H1 (cell line): ENCODE data around the gene SHISA8. TPM values are rescaled to one million over a fixed set of nuclear protein-coding genes. Genes with fewer than 3 reads are reported as not detected.
A peak's percentile ranks its signal among the peaks of the same experiment; 100 is the strongest.

ENCODE experiments used
- CTCF ChIA-PET: fragments of 300-600 bp; sonication (Branson Sonifier 250); formaldehyde crosslinking; loops from one replicate; lab custom pipeline; 2021; ENCODE audit not compliant: partially characterized antibody; lab: Charles Lee
- POLR2A ChIA-PET: fragments of 300-600 bp; sonication (Branson Sonifier 250); formaldehyde crosslinking; loops from one replicate; lab custom pipeline; 2021; ENCODE audit warnings: inconsistent platforms; ENCODE audit not compliant: partially characterized antibody; lab: Charles Lee
- DNase-seq, 2 experiments: peaks; one replicate each; pipeline versions ENCODE4 v3.0.0 to v3.0.0-alpha.2; 2010 to 2022; ENCODE audit warnings: low spot score in 2 of 2, low read depth in 1 of 2, mixed read lengths in 1 of 2
- FAIRE-seq: peaks from 2 replicates; lab custom pipeline; 2011; peaks lifted over from hg19 to GRCh38; lab: Jason Lieb, UNC
- H2AFZ ChIP-seq: 2 replicates; pipeline ENCODE4 v1.8.1; 2012; ENCODE audit warnings: low read length, inconsistent platforms
- H2AK5ac ChIP-seq: 2 replicates; pipeline ENCODE4 v1.6.1; 2013; ENCODE audit warnings: low read depth, low read length
- H2BK120ac ChIP-seq: replicated peaks from 2 replicates; pipeline ENCODE3; 2013; ENCODE audit warnings: low read depth, low read length, inconsistent platforms
- H2BK12ac ChIP-seq: 2 replicates; pipeline ENCODE4 v1.6.1; 2013; ENCODE audit warnings: low read depth, low read length
- H2BK15ac ChIP-seq: 2 replicates; pipeline ENCODE4 v1.6.1; 2013; ENCODE audit warnings: low read length
- H2BK20ac ChIP-seq: 2 replicates; pipeline ENCODE4 v1.6.1; 2013; ENCODE audit warnings: low read length
- H2BK5ac ChIP-seq: 2 replicates; pipeline ENCODE4 v1.6.1; 2013; ENCODE audit warnings: low read depth, low read length
- H3K14ac ChIP-seq: 2 replicates; pipeline ENCODE4 v1.6.1; 2013; ENCODE audit warnings: inconsistent platforms; ENCODE audit not compliant: insufficient read length
- H3K18ac ChIP-seq: 2 replicates; pipeline ENCODE4 v1.6.1; 2013; ENCODE audit warnings: low read length; ENCODE audit errors: extremely low read depth
- H3K23ac ChIP-seq: 2 replicates; pipeline ENCODE4 v1.6.1; 2013; ENCODE audit warnings: inconsistent platforms; ENCODE audit not compliant: insufficient read length
- H3K23me2 ChIP-seq: 2 replicates; pipeline ENCODE4 v1.6.1; 2013; ENCODE audit warnings: low read depth, low read length
- H3K27ac ChIP-seq: 2 replicates; pipeline ENCODE4 v1.6.1; 2011; ENCODE audit warnings: low read depth, low read length, inconsistent platforms
- H3K27me3 ChIP-seq, 4 experiments: replicated peaks in 1 of 4; 1 replicate in 1 of 4; 2 replicates in 3 of 4; pipeline versions ENCODE4 v1.6.1 to v1.8.1; 2011 to 2013; ENCODE audit warnings: low read length in 3 of 4, mild to moderate bottlenecking in 3 of 4, inconsistent platforms in 2 of 4, mixed read lengths in 2 of 4, moderate library complexity in 1 of 4; ENCODE audit not compliant: control insufficient read depth in 3 of 4, insufficient read depth in 3 of 4; ENCODE audit errors: extremely low read depth in 1 of 4
- H3K36me3 ChIP-seq, 4 experiments: 2 replicates each; pipeline versions ENCODE4 v1.6.1 to v1.8.1; 2011 to 2013; ENCODE audit warnings: mild to moderate bottlenecking in 4 of 4, low read length in 3 of 4, moderate library complexity in 2 of 4, control low read depth in 1 of 4, inconsistent platforms in 1 of 4; ENCODE audit not compliant: insufficient read depth in 4 of 4, control insufficient read depth in 2 of 4
- H3K4ac ChIP-seq: replicated peaks from 2 replicates; pipeline ENCODE3; 2013; ENCODE audit warnings: low read length, low read depth, mixed read lengths, inconsistent platforms; ENCODE audit not compliant: insufficient read length
- H3K4me1 ChIP-seq, 4 experiments: replicated peaks in 1 of 4; 1 replicate in 1 of 4; 2 replicates in 3 of 4; pipeline versions ENCODE4 v1.6.1 to v1.8.1; 2011 to 2013; ENCODE audit warnings: low read length in 3 of 4, inconsistent platforms in 2 of 4, mixed read lengths in 1 of 4; ENCODE audit not compliant: insufficient read depth in 4 of 4, control insufficient read depth in 3 of 4
- H3K4me2 ChIP-seq, 2 experiments: 2 replicates each; pipeline versions ENCODE4 v1.6.1 to v1.8.1; 2011 to 2013; ENCODE audit warnings: low read depth in 2 of 2, low read length in 2 of 2, control low read depth in 1 of 2, inconsistent platforms in 1 of 2, mild to moderate bottlenecking in 1 of 2; ENCODE audit not compliant: insufficient read depth in 1 of 2
- H3K4me3 ChIP-seq, 4 experiments: fragments of 200-600, 300-600 bp in 1 of 4; sonication (generic), shearing (Covaris generic), sonication (Bioruptor Twin) in 1 of 4; 2 replicates each; pipeline versions ENCODE4 v1.5.1 to v1.8.1; 2011 to 2016; ENCODE audit warnings: low read length in 4 of 4, low read depth in 3 of 4, control low read depth in 2 of 4, inconsistent platforms in 2 of 4, mild to moderate bottlenecking in 2 of 4, mixed read lengths in 1 of 4, moderate library complexity in 1 of 4; ENCODE audit not compliant: insufficient read depth in 2 of 4; ENCODE audit errors: extremely low read depth in 1 of 4
- H3K56ac ChIP-seq: replicated peaks from 2 replicates; pipeline ENCODE3; 2013; ENCODE audit warnings: low read depth, mild to moderate bottlenecking, mixed read lengths, low read length, inconsistent platforms; ENCODE audit not compliant: insufficient read length
- H3K79me1 ChIP-seq: 2 replicates; pipeline ENCODE4 v1.6.1; 2013; ENCODE audit warnings: low read depth, low read length, control low read depth
- H3K79me2 ChIP-seq, 2 experiments: 2 replicates each; pipeline versions ENCODE4 v1.6.1 to v1.8.1; 2012 to 2013; ENCODE audit warnings: low read length in 2 of 2, mild to moderate bottlenecking in 2 of 2, inconsistent platforms in 1 of 2; ENCODE audit not compliant: insufficient read depth in 2 of 2, control insufficient read depth in 1 of 2
- H3K9ac ChIP-seq, 4 experiments: replicated peaks in 1 of 4; 1 replicate in 1 of 4; 2 replicates in 3 of 4; pipeline versions ENCODE4 v1.6.1 to v1.8.1; 2011 to 2013; ENCODE audit warnings: low read depth in 3 of 4, low read length in 3 of 4, control low read depth in 2 of 4, mild to moderate bottlenecking in 2 of 4, moderate library complexity in 2 of 4, inconsistent platforms in 1 of 4; ENCODE audit errors: extremely low read depth in 1 of 4
- H3K9me3 ChIP-seq, 2 experiments: 2 replicates each; pipeline versions ENCODE4 v1.6.1 to v1.8.1; 2012 to 2013; ENCODE audit warnings: mild to moderate bottlenecking in 2 of 2, moderate library complexity in 2 of 2, control low read depth in 1 of 2, inconsistent platforms in 1 of 2, low read depth in 1 of 2, low read length in 1 of 2, mixed read lengths in 1 of 2; ENCODE audit not compliant: insufficient read depth in 2 of 2
- H4K20me1 ChIP-seq, 2 experiments: replicated peaks in 1 of 2; 2 replicates each; pipeline versions ENCODE3 to v1.8.1; 2011 to 2013; ENCODE audit warnings: inconsistent platforms in 2 of 2, low read length in 2 of 2, mild to moderate bottlenecking in 1 of 2; ENCODE audit not compliant: insufficient read depth in 2 of 2, control insufficient read depth in 1 of 2
- H4K5ac ChIP-seq: 2 replicates; pipeline ENCODE4 v1.6.1; 2013; ENCODE audit warnings: low read length, low read depth, mixed read lengths, inconsistent platforms; ENCODE audit not compliant: insufficient read length
- H4K8ac ChIP-seq: 2 replicates; pipeline ENCODE4 v1.8.0; 2013; ENCODE audit warnings: mild to moderate bottlenecking, moderate library complexity, low read length, inconsistent platforms; ENCODE audit not compliant: insufficient read depth; ENCODE audit errors: extremely low read depth
- H4K91ac ChIP-seq: replicated peaks from 2 replicates; pipeline ENCODE3; 2013; ENCODE audit warnings: low read length, mixed read lengths, inconsistent platforms; ENCODE audit not compliant: insufficient read length
- CBX5 ChIP-seq: fragments of 300-800, 300-1000 bp; sonication (generic); IDR thresholded peaks from 2 replicates; pipeline ENCODE4 v1.7.1; 2016; ENCODE audit warnings: antibody characterized with exemption, low read length, low read depth
- CTBP2 ChIP-seq: IDR thresholded peaks from 2 replicates; pipeline ENCODE4 v1.7.0; 2011; ENCODE audit warnings: borderline replicate concordance, mild to moderate bottlenecking, moderate library complexity, mixed read lengths, low read length; ENCODE audit not compliant: insufficient read depth, insufficient read length
- GABPA ChIP-seq: IDR thresholded peaks from 2 replicates; pipeline ENCODE4 v1.6.1; 2011; ENCODE audit warnings: mild to moderate bottlenecking, low read length, moderate library complexity, borderline replicate concordance; ENCODE audit not compliant: insufficient read depth
- JUN ChIP-seq: IDR thresholded peaks from 2 replicates; pipeline ENCODE4 v1.6.1; 2011; ENCODE audit warnings: low read depth, mild to moderate bottlenecking, improper control_type of control experiment, low read length
- NRF1 ChIP-seq: IDR thresholded peaks from 2 replicates; pipeline ENCODE4 v1.6.1; 2011; ENCODE audit warnings: mild to moderate bottlenecking, low read depth, low read length, improper control_type of control experiment
- POU5F1 ChIP-seq: IDR thresholded peaks from 2 replicates; pipeline ENCODE4 v1.6.1; 2011; ENCODE audit warnings: low read depth, mild to moderate bottlenecking, low read length, moderate library complexity
- RNF2 ChIP-seq: fragments of 200-900, 300-1000 bp; sonication (generic); IDR thresholded peaks from 2 replicates; pipeline ENCODE4 v1.7.1; 2016; ENCODE audit warnings: borderline replicate concordance, low read depth, mild to moderate bottlenecking, antibody characterized with exemption, low read length; ENCODE audit not compliant: poor library complexity, severe bottlenecking; ENCODE audit errors: missing control alignments
- SUZ12 ChIP-seq: fragments of 200-600 bp; sonication (generic); IDR thresholded peaks from 2 replicates; pipeline ENCODE4 v1.6.1; 2012; ENCODE audit warnings: mild to moderate bottlenecking, inconsistent platforms, low read length, moderate library complexity, mixed read lengths
- TCF12 ChIP-seq: IDR thresholded peaks from 2 replicates; pipeline ENCODE4 v1.6.1; 2011; ENCODE audit warnings: low read depth, mild to moderate bottlenecking, low read length
- WGBS, 2 experiments: shearing (Covaris generic) in 1 of 2; methylation state at CpG; one replicate each; pipeline versions ENCODE4 v1.1.6 to v1.1.7; 2013 to 2015; ENCODE audit warnings: low lambda C conversion rate in 2 of 2, mixed read lengths in 2 of 2, inconsistent platforms in 1 of 2, low coverage in 1 of 2, missing lambda C conversion rate in 1 of 2; ENCODE audit not compliant: insufficient replicate concordance in 2 of 2, insufficient coverage in 1 of 2, insufficient read length in 1 of 2; ENCODE audit errors: extremely low coverage in 1 of 2, missing lambda C conversion rate in 1 of 2; 5-methylcytosine and 5-hydroxymethylcytosine counted together
- polyA plus RNA-seq, 7 experiments: library from polyadenylated mRNA; depleted of rRNA in 3 of 7; stranded (reverse) in 5 of 7; unstranded in 2 of 7; fragments of >200 nt in 5 of 7; fragments of 200-250 nt in 2 of 7; gene quantifications; 1 replicate in 5 of 7; 2 replicates in 1 of 7; 4 replicates in 1 of 7; pipeline versions ENCODE4 v1.2.1 to v1.2.3, GENCODE V29; 2011 to 2013; ENCODE audit warnings: missing spikeins in 2 of 7, mixed read lengths in 2 of 7
- total RNA-seq: library from RNA; stranded (reverse); fragmentation: NEBNext Ultra II Directional; extraction: Animal tissue kit (Norgen Biotek cat#: 25700); gene quantifications from 2 replicates; pipeline ENCODE4 v1.2.1, GENCODE V29; 2021
- TF ChIP-seq, protein P1 (sequence below): IDR thresholded peaks from 2 replicates; pipeline ENCODE4 v1.6.1; 2011; ENCODE audit warnings: low read length, improper control_type of control experiment

Gene SHISA8
- total and polyA plus RNA-seq, 2 of the 8 experiments (the other 6 are each of a cell fraction or from before 2014, with no cell fraction given) = 0.14 to 0.89 TPM

DNA sequence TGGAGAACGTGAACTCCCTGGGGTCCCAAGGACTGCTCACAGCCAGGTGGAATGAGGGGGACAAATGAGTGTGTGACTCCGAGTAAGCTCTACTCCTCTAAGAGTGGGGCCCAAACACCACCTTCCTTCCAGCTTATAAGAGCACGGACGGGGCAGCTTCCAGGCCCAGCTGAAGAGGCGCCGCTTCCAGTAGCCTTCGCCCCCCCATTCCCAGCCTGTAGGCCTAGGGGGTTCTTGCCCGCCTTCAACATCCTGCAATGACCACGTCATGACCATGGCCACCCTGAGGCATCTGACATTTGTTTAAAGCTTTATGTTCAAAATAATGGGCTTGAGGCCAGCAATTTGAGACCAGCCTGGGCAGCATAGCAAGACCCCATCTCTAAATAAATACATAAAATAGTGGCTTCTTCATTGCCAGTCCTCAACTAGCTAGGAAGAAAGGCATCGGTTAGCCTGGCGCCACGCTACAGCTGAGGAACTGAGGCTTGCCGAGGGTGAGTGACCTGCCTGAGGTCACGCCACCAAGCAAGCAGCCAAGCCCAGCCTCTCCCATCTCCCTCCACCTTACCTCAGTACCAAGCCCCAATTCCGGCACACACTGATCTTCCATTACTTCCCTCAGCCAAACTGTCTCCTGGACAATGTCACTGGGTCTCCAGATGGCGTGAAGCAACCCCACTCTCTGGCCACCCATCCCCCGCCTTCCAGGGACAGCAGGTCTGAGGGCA, 19.6 kb upstream of the SHISA8 start:
- H4K91ac ChIP-seq = no peak overlapping the region
- H3K79me2 ChIP-seq = no peaks in the 10 kb centered on the region
- no peak overlapping the region for H3K18ac ChIP-seq
- FAIRE-seq (no peak), DNase-seq (no peak)
- peaks cover 10 to 20% of the 10 kb centered on the region in 2 experiments for H4K20me1 ChIP-seq
- H2BK120ac ChIP-seq = no peak overlapping the region
- no peaks in the 10 kb centered on the region for H3K9me3 ChIP-seq
- no peak overlapping the region for H2AK5ac ChIP-seq
- H3K14ac ChIP-seq = no peak overlapping the region
- H4K8ac ChIP-seq = peak overlapping the region; percentile 74
- H3K27ac ChIP-seq = no peak overlapping the region
- no peaks in the 10 kb centered on the region; a peak in 2 of 7 replicates for H3K27me3 ChIP-seq
- peaks cover 3 to 17% (median 9%) of the 10 kb centered on the region in 4 experiments; a peak in 7 of 8 replicates for H3K36me3 ChIP-seq
- no peak overlapping the region for H3K4me3 ChIP-seq
- H3K4ac ChIP-seq = no peak overlapping the region
- no peak overlapping the region for H2AFZ ChIP-seq
- H3K56ac ChIP-seq = no peak overlapping the region
- no peaks in the 10 kb centered on the region for H3K23me2 ChIP-seq
- H2BK15ac ChIP-seq = no peak overlapping the region
- no peak overlapping the region for H2BK12ac ChIP-seq
- H3K4me1 ChIP-seq = peaks cover 0 to under 1% (median 0%) of the 10 kb centered on the region in 4 experiments; a peak in 3 of 7 replicates
- H3K4me2 ChIP-seq = no peak overlapping the region
- CTCF ChIA-PET = interaction anchor here (0.5 to 1.6 kb wide), 5 partner anchors 9 to 310 kb away, joined by 3 to 8 read pairs (median 4); partner anchors contain the start of gene CENPM
- WGBS, 2 experiments = 94% methylated on average over 17 of the region's 17 CpGs; no CpG with 5 or more reads in 1 of the 2 experiments
- peaks cover 5% of the 10 kb centered on the region for H3K79me1 ChIP-seq
- no peak overlapping the region for H2BK5ac ChIP-seq
- POLR2A ChIA-PET = interaction anchor here (1.0 to 3.6 kb wide), 6 partner anchors 9 to 20 kb away, joined by 3 to 15 read pairs (median 4); partner anchors contain the start of genes CENPM and SHISA8
- H4K5ac ChIP-seq = no peak overlapping the region
- H3K23ac ChIP-seq = no peak overlapping the region
- H2BK20ac ChIP-seq = no peak overlapping the region
- no peak overlapping the region for H3K9ac ChIP-seq
- TF ChIP-seq RNF2 (no peak), POU5F1 (no peak), CTBP2 (no peak), JUN (no peak), TCF12 (no peak), NRF1 (no peak), CBX5 (no peak), GABPA (no peak), SUZ12 (no peak)
- TF ChIP-seq, protein P1, sequence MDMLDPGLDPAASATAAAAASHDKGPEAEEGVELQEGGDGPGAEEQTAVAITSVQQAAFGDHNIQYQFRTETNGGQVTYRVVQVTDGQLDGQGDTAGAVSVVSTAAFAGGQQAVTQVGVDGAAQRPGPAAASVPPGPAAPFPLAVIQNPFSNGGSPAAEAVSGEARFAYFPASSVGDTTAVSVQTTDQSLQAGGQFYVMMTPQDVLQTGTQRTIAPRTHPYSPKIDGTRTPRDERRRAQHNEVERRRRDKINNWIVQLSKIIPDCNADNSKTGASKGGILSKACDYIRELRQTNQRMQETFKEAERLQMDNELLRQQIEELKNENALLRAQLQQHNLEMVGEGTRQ = no peak
